ENCODE results near the gene BAIAP2L1. TPM values are rescaled to one million over a fixed set of nuclear protein-coding genes. Genes with fewer than 3 reads are reported as not detected.

The BAIAP2L1 gene
- total RNA-seq, 1 donor from 2014 or later: 10.9 TPM

DNA sequence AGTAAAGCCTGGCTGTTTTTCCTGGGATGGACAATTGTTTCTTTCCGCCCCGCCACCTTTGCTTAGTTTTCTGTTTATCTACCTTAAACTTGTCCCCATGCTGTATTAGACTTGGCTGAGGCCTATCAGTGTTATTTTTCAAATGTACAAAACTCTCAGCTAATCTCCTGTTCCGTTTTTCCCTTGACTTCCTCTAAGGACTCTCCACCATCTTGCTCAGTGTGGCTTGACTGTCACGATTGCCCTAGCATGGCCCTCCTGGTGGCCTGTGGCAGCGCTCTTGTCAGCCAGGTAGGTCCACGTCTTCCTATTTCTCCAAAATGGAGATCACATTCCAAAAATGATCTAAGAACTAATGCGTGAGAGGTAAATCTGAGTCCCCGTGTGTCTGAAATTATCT, 36.7 kb downstream of the BAIAP2L1 start:
- Mint-ChIP-seq H3K4me1 (ENCODE audit: unreplicated experiment) (peaks cover 26% of the 10 kb centered on the region), H3K36me3 (ENCODE audit: unreplicated experiment) (no peaks in the 10 kb centered on the region)

DNA sequence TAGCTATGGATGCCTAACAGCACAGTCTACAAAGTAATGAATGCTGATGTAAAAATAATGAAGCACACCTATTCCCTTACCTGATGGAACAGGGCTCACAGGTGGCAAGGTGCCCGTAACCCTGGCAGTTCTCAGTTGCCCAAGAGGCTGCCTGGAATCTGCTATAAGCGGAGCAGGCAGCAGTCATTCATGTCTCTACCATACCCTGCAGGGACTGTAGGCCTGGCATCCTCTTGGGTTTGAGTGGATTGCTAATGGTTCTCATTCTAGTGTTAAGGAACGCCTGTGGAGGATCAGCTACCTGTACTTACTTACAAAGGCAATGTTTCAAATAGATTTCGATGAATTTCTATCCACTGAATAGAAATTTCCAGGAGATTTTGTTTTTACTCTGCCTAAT, 38.4 kb downstream of the BAIAP2L1 start:
- H3K9me3 Mint-ChIP-seq (ENCODE audit: unreplicated experiment): no peaks in the 10 kb centered on the region

More for the DNA sequence above, 36.7 kb downstream of the BAIAP2L1 start:
- Mint-ChIP-seq H3K27me3 (ENCODE audit: unreplicated experiment) (no peaks in the 10 kb centered on the region), H3K27ac (ENCODE audit: unreplicated experiment) (no peak overlapping the region), H3K4me3 (ENCODE audit: unreplicated experiment) (no peak overlapping the region), H3K9me3 (ENCODE audit: unreplicated experiment) (no peaks in the 10 kb centered on the region)
- DNase-seq (ENCODE audit: extremely low spot score, unreplicated experiment): no peak
- TF ChIP-seq, protein P1, sequence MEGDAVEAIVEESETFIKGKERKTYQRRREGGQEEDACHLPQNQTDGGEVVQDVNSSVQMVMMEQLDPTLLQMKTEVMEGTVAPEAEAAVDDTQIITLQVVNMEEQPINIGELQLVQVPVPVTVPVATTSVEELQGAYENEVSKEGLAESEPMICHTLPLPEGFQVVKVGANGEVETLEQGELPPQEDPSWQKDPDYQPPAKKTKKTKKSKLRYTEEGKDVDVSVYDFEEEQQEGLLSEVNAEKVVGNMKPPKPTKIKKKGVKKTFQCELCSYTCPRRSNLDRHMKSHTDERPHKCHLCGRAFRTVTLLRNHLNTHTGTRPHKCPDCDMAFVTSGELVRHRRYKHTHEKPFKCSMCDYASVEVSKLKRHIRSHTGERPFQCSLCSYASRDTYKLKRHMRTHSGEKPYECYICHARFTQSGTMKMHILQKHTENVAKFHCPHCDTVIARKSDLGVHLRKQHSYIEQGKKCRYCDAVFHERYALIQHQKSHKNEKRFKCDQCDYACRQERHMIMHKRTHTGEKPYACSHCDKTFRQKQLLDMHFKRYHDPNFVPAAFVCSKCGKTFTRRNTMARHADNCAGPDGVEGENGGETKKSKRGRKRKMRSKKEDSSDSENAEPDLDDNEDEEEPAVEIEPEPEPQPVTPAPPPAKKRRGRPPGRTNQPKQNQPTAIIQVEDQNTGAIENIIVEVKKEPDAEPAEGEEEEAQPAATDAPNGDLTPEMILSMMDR (IDR thresholded peaks at IDR 0.05): no peak

DNA sequence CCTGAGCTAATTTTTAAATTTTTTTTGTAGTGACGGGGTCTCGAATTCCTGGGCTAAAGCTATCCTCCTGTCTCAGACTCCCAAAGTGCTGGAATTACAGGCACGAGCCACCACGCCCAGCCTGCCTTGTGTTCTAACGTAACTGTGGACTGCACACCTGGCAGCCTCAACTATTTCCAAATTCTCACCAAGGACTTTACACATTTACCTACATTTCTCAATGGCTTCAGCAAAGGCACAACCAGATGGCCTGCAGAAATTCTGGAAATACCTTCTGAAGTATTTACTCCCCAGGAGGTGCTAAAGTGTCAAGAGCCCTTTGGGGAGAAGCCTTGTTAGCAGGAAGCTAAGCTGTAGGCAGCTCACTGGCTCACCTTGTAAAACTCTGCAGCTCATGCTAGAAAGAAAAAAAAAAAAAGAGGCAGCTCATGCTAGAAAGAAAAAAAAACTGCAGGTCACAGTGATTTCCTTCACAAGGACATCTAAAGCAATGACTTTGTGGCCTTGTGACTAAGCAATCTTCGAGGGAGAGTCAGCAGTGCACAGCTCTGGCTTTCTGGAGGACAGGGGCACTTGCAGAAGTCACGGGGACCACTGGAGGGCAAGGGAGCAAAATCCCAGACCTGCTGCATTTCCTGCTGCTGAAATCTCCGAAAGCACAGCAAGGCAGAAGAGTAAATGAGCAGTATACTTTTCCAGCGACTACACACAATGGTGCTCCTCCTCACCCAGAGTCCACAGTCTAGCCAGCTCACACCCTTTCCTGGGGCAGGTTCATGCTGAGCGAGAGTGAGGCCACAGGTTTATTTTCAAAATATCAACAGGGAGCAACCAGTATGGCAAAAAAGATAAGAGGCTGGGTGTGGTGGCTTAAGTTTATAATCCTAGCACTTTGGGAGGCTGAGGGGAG, 40.4 kb downstream of the BAIAP2L1 start:
- Mint-ChIP-seq H3K4me1 (ENCODE audit: unreplicated experiment) (peaks cover 25% of the 10 kb centered on the region), H3K4me3 (ENCODE audit: unreplicated experiment) (no peak overlapping the region), H3K9me3 (ENCODE audit: unreplicated experiment) (no peaks in the 10 kb centered on the region), H3K36me3 (ENCODE audit: unreplicated experiment) (no peaks in the 10 kb centered on the region), H3K27ac (ENCODE audit: unreplicated experiment) (peak overlapping the region; percentile 21), H3K27me3 (ENCODE audit: unreplicated experiment) (no peaks in the 10 kb centered on the region)
- no peak for DNase-seq (ENCODE audit: extremely low spot score, unreplicated experiment)
- TF ChIP-seq, protein P1 (IDR thresholded peaks at IDR 0.05): no peak

More for the DNA sequence above, 38.4 kb downstream of the BAIAP2L1 start:
- Mint-ChIP-seq H3K4me3 (ENCODE audit: unreplicated experiment) (no peak overlapping the region), H3K27me3 (ENCODE audit: unreplicated experiment) (no peaks in the 10 kb centered on the region), H3K36me3 (ENCODE audit: unreplicated experiment) (no peaks in the 10 kb centered on the region), H3K27ac (ENCODE audit: unreplicated experiment) (no peak overlapping the region), H3K4me1 (ENCODE audit: unreplicated experiment) (peaks cover 25% of the 10 kb centered on the region)
- DNase-seq (ENCODE audit: extremely low spot score, unreplicated experiment): no peak
- TF ChIP-seq, protein P1 (IDR thresholded peaks at IDR 0.05): no peak

DNA sequence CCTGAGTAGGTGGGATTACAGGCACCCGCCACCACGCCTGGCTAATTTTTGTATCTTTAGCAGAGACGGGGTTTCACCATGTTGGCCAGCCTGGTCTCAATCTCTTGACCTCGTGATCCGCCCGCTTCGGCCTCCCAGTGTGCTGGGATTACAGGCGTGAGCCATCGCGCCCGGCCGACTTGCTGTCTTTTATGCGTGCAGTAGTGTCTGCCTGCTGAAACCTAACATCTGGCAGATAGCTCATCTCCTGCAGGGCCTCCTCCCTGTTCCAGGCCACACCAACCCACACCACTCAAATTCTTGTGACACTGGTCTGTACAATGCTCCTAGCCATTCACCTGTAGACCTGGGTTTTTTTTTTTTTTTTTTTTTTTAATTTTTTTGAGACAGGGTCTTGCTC, 41.5 kb downstream of the BAIAP2L1 start:
- Mint-ChIP-seq H3K36me3 (ENCODE audit: unreplicated experiment) (no peaks in the 10 kb centered on the region), H3K4me3 (ENCODE audit: unreplicated experiment) (no peak overlapping the region), H3K4me1 (ENCODE audit: unreplicated experiment) (peaks cover 33% of the 10 kb centered on the region), H3K27ac (ENCODE audit: unreplicated experiment) (no peak overlapping the region), H3K9me3 (ENCODE audit: unreplicated experiment) (no peaks in the 10 kb centered on the region), H3K27me3 (ENCODE audit: unreplicated experiment) (no peaks in the 10 kb centered on the region)
- TF ChIP-seq, protein P1 (IDR thresholded peaks at IDR 0.05): no peak
- no peak for DNase-seq (ENCODE audit: extremely low spot score, unreplicated experiment)

DNA sequence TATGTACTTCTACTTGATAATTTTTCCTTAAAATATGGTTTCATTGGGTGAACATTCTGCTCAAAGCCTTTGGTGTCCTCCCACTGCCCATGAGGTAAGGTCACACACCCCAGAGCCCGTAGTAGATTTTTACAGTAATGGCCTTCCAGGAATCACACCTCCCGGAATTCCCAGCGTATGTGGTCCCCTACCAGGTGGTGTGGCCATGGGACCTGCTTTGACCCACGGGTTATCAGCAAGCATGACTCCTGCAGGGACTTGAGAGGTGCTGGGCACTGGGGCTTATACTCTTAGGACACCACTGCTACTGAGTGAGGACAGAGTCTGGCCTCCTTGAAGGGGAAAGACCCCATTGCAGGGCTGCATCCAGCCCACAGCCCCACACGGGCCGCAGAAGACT, 42.2 kb downstream of the BAIAP2L1 start:
- Mint-ChIP-seq H3K4me1 (ENCODE audit: unreplicated experiment) (peaks cover 39% of the 10 kb centered on the region), H3K36me3 (ENCODE audit: unreplicated experiment) (no peaks in the 10 kb centered on the region), H3K27ac (ENCODE audit: unreplicated experiment) (no peak overlapping the region), H3K27me3 (ENCODE audit: unreplicated experiment) (no peaks in the 10 kb centered on the region), H3K4me3 (ENCODE audit: unreplicated experiment) (no peak overlapping the region), H3K9me3 (ENCODE audit: unreplicated experiment) (no peaks in the 10 kb centered on the region)
- no peak for DNase-seq (ENCODE audit: extremely low spot score, unreplicated experiment)
- TF ChIP-seq, protein P1 (IDR thresholded peaks at IDR 0.05): no peak
